Epithelial cell of proximal tubule (primary cell): ENCODE measurements around the gene RGP1. TPM values are rescaled to one million over a fixed set of nuclear protein-coding genes. Genes with fewer than 3 reads are reported as not detected.

Source experiments
- DNase-seq: peaks from one replicate; pipeline ENCODE4 v3.0.0-alpha.2; 2011; ENCODE audit warnings: low read depth
- H3K4me3 ChIP-seq: 2 replicates; pipeline ENCODE4 v1.5.1; 2011; ENCODE audit warnings: low read depth, mild to moderate bottlenecking, low read length
- total RNA-seq: library from RNA; depleted of rRNA; stranded (reverse); fragments of >200 nt; gene quantifications from 2 replicates; pipeline ENCODE4 v1.2.3, GENCODE V29; 2015
- TF ChIP-seq, protein P1 (sequence below): conservative IDR thresholded peaks from 2 replicates; pipeline ENCODE4 v1.5.1; 2012; ENCODE audit warnings: low read depth, mild to moderate bottlenecking, low read length

Gene RGP1, protein sequence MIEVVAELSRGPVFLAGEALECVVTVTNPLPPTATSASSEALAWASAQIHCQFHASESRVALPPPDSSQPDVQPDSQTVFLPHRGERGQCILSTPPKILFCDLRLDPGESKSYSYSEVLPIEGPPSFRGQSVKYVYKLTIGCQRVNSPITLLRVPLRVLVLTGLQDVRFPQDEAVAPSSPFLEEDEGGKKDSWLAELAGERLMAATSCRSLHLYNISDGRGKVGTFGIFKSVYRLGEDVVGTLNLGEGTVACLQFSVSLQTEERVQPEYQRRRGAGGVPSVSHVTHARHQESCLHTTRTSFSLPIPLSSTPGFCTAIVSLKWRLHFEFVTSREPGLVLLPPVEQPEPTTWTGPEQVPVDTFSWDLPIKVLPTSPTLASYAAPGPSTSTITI
- total RNA-seq, result 13.6 and 14.9 TPM in 2 replicates

DNA sequence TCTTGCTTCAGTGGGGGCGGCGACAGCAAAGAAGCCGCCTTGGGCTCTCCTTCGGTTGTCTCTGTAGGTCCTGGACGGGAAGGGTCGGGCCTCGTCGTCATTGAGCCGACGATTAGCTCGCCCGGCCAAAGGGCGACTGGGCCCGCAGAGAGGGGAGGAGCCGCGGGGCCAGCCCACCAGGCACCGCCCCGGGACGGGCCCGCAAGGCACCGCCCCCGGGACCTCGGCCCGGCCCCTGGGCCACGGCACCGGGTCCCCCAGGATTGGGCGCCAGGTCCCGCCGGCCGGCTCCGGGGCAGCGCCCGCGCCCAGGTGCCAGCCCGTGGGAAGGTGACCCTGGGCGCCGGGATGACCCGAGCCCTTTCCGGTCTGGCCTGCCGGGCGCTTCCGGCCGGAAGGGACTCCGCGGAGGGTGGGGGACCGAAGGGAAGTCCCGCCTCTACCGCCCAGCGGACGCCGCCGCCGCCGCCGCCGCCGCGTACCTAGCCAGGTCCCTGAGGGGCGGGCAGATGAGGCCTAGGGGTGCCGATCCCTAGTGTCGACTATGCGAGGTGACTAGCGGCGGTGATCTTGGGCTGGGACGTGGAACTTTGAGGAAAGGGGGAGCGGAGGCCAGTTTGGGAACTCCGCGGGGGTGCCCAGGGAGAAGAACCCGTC is at the start of gene RGP1, which contains the start of gene GBA2:
Gene RGP1 (plus strand): TSS at position 430 of the 657 bp plus-strand sequence. CDS start 469 bp downstream, outside the sequence.
Gene GBA2 (minus strand): TSS at position 371 of the 657 bp plus-strand sequence. CDS start 524 bp downstream, outside the sequence.
- peak within 1 kb of the TSS; percentile 75 for H3K4me3 ChIP-seq
- DNase-seq, result no peak
- TF ChIP-seq, protein P1, sequence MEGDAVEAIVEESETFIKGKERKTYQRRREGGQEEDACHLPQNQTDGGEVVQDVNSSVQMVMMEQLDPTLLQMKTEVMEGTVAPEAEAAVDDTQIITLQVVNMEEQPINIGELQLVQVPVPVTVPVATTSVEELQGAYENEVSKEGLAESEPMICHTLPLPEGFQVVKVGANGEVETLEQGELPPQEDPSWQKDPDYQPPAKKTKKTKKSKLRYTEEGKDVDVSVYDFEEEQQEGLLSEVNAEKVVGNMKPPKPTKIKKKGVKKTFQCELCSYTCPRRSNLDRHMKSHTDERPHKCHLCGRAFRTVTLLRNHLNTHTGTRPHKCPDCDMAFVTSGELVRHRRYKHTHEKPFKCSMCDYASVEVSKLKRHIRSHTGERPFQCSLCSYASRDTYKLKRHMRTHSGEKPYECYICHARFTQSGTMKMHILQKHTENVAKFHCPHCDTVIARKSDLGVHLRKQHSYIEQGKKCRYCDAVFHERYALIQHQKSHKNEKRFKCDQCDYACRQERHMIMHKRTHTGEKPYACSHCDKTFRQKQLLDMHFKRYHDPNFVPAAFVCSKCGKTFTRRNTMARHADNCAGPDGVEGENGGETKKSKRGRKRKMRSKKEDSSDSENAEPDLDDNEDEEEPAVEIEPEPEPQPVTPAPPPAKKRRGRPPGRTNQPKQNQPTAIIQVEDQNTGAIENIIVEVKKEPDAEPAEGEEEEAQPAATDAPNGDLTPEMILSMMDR, result no peak

DNA sequence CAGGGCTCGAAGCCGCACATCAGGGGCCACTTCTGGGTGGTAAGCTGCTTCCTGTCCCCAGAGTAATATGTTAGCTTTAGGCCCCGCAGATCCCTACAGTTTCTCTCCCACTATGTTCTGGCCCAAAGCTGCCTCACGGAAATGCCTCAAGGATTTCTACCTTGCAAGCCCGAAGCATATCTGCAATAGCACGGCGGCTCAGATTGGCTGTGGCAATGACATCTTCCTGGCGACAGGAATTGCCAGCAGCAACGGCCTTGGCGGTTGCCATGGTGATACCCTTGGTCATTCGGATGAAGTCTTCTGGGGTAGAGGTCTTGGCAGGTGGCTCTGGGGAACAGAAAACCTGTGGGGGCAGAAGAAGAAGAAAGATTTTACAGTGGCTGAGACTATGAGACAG is 49.1 kb upstream of the RGP1 start:
- no peak overlapping the region for H3K4me3 ChIP-seq
- DNase-seq, result no peak
- TF ChIP-seq, protein P1, result no peak

DNA sequence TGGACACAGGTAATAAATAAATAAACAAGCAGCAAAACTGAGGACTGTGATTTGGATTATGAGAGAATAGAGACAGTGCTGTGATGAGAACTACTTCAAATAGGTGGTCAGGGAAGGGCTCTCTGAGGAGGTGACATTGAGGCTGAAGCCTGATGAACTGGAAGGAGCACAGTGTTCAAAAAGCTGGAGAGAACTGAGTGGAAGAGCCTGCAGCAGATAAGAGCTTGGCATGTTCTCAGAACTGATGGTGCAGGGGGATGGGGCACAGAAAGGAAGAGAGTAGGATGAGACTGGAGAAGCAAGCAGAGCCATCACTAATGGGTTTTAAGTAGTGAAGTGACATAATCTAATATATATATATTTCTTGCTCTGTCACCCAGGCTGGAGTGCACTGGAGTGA is 48.1 kb upstream of the RGP1 start:
- H3K4me3 ChIP-seq, result no peak overlapping the region
- TF ChIP-seq, protein P1, result no peak
- DNase-seq, result no peak

DNA sequence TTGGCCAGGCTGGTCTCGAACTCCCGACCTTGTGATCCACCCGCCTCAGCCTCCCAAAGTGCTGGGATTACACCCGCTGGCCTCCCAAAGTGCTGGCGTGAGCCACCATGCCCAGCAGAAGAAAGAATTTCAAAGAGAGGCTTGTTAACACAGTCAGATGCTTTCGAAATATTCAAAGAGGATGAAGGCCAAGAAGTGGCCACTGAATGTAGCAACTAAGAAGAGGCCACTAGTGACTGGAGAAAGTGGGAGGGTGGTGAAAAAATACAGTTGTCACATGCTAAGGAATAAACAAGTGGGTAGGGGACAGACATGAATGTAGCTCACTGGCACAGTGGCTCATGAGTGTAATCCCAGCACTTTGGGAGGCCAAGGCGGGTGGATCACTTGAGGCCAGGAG is 46.4 kb upstream of the RGP1 start:
- TF ChIP-seq, protein P1, result no peak
- H3K4me3 ChIP-seq, result no peak overlapping the region
- DNase-seq, result no peak

DNA sequence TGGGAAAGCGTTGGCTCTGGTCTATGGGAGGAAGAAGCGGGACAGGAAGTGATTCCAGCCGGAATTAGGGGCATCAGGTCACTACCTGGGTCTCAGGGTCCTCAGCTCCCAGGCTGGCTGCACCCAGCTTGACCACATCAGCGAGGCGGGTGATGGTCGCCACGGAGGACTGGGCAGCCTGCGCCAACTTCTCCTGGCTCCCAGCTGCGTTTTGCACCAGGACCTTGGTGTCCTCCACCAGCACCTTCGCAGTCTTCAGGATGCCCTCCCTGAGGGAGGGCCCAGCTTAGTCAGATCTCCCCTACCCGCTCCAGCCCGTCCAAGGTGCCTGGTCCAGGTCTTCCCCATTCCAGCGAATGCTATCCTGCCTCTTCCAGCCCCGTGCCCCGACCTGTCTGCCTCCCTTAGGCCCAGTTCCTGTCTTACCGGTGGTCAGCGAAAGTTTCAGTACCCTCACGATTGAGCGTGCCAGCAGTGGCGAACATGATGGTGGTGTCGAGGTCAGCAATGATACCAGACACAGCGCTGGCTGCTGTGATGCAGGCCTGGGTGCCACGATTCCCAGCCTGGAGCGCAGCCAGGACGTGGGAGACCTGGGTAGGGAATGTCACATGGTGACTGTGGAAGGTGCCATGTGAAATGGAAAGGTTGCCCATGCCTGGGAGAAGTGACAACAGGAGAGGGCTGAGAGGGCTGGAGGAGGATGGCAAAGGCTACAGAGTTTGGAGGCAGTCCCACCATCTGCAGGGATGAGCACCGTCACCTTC is 45.0 kb upstream of the RGP1 start:
- TF ChIP-seq, protein P1, result no peak
- DNase-seq, result no peak
- H3K4me3 ChIP-seq, result no peak overlapping the region

DNA sequence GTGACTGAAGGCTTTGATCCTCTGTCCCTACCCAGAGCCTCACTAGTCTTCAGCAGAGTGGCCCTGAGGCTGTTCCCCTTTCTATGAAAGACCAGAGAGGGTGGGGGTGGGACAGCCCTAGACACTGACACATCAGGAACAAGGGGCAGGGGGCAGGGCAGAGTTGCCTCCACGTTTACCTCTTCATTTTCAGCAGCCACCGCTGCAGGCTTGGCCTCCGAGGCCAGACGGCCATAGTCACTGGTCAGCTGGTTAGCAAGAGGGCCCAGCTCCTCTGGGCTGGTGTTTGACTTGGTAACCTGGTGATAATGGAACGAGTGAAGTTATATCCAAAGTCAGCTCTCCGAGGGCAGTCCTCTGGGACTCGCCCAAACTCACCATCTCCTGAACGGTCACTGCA is 43.7 kb upstream of the RGP1 start:
- TF ChIP-seq, protein P1, result no peak
- H3K4me3 ChIP-seq, result no peak overlapping the region
- no peak for DNase-seq
